Neural cell (in vitro differentiated cells): ENCODE results near the gene DENND4C. TPM values are rescaled to one million over a fixed set of nuclear protein-coding genes. Genes with fewer than 3 reads are reported as not detected.

Experiments
- H2AFZ ChIP-seq: fragments of 200-600, 300-800 bp; sonication (generic), shearing (Covaris generic); 2 replicates; pipeline ENCODE4 v1.6.0; 2014; ENCODE audit warnings: low read depth, mild to moderate bottlenecking, antibody characterized with exemption, low read length, moderate library complexity
- H3F3A ChIP-seq: fragments of 200-600 bp; shearing (Covaris generic); 2 replicates; pipeline ENCODE4 v1.6.1; 2016; ENCODE audit warnings: mild to moderate bottlenecking, moderate library complexity, mixed read lengths, antibody characterized with exemption, low read length; ENCODE audit not compliant: insufficient read depth, poor library complexity, severe bottlenecking
- H3K27ac ChIP-seq: fragments of 200-600, 300-800 bp; sonication (generic), shearing (Covaris generic); 2 replicates; pipeline ENCODE4 v1.5.1; 2014; ENCODE audit warnings: mild to moderate bottlenecking, low read length, moderate library complexity
- H3K27me3 ChIP-seq: fragments of 300-800, 200-600 bp; sonication (generic), shearing (Covaris generic); 2 replicates; pipeline ENCODE4 v1.6.0; 2014; ENCODE audit warnings: mild to moderate bottlenecking, low read depth, low read length, moderate library complexity; ENCODE audit not compliant: insufficient read depth
- H3K36me3 ChIP-seq: fragments of 300-800, 200-600 bp; sonication (generic), shearing (Covaris generic); 2 replicates; pipeline ENCODE4 v1.5.1; 2014; ENCODE audit warnings: mild to moderate bottlenecking, antibody characterized with exemption, low read length, moderate library complexity; ENCODE audit not compliant: insufficient read depth
- H3K4me2 ChIP-seq: fragments of 300-800, 200-600 bp; sonication (generic), shearing (Covaris generic); 2 replicates; pipeline ENCODE4 v1.6.0; 2014; ENCODE audit warnings: mild to moderate bottlenecking, low read length
- H3K4me3 ChIP-seq: fragments of 300-800, 200-600 bp; sonication (generic), shearing (Covaris generic); 2 replicates; pipeline ENCODE4 v1.5.1; 2014; ENCODE audit warnings: mild to moderate bottlenecking, low read length, moderate library complexity
- H3K79me2 ChIP-seq: fragments of 200-600 bp; shearing (Covaris generic); replicated peaks from 2 replicates; pipeline ENCODE4 v1.6.0; 2014; ENCODE audit warnings: mild to moderate bottlenecking, low read length, moderate library complexity; ENCODE audit not compliant: insufficient read depth
- H3K9ac ChIP-seq: fragments of 300-800, 200-600 bp; sonication (generic), shearing (Covaris generic); 2 replicates; pipeline ENCODE4 v1.6.1; 2016; ENCODE audit warnings: mild to moderate bottlenecking, low read length, mixed read lengths
- H3K9me2 ChIP-seq: fragments of 200-600 bp; shearing (Covaris generic); 2 replicates; pipeline ENCODE4 v1.6.1; 2016; ENCODE audit warnings: mild to moderate bottlenecking, low read length, mixed read lengths; ENCODE audit not compliant: insufficient read depth
- H3K9me3 ChIP-seq: fragments of 200-600, 300-800 bp; sonication (generic), shearing (Covaris generic); 2 replicates; pipeline ENCODE4 v1.6.1; 2016; ENCODE audit warnings: mild to moderate bottlenecking, mixed run types, low read length, moderate library complexity, mixed read lengths
- H4K20me1 ChIP-seq: fragments of 200-600 bp; shearing (Covaris generic); 2 replicates; pipeline ENCODE4 v1.6.1; 2016; ENCODE audit warnings: mild to moderate bottlenecking, mixed run types; ENCODE audit not compliant: insufficient read depth
- CTCF ChIP-seq: fragments of 450-650 bp; IDR thresholded peaks from 2 replicates; pipeline ENCODE4 v1.5.1; 2014; ENCODE audit warnings: antibody characterized with exemption, mild to moderate bottlenecking, moderate library complexity; ENCODE audit not compliant: poor library complexity, severe bottlenecking
- EP300 ChIP-seq: fragments of 450-650 bp; conservative IDR thresholded peaks from 2 replicates; pipeline ENCODE4 v1.6.1; 2014; ENCODE audit warnings: antibody characterized with exemption, mild to moderate bottlenecking, moderate library complexity; ENCODE audit not compliant: poor library complexity, severe bottlenecking
- EZH2 ChIP-seq: fragments of 200-600, 300-800 bp; shearing (Covaris generic), sonication (generic); IDR thresholded peaks from 2 replicates; pipeline ENCODE4 v1.6.1; 2014; ENCODE audit warnings: antibody characterized with exemption, low read length, borderline replicate concordance, mild to moderate bottlenecking; ENCODE audit not compliant: insufficient read depth, poor library complexity, severe bottlenecking
- MXI1 ChIP-seq: fragments of 450-650 bp; conservative IDR thresholded peaks from 2 replicates; pipeline ENCODE4 v1.6.1; 2014; ENCODE audit warnings: antibody characterized with exemption, mild to moderate bottlenecking; ENCODE audit not compliant: poor library complexity, severe bottlenecking
- POLR2AphosphoS5 ChIP-seq: IDR thresholded peaks from 2 replicates; pipeline ENCODE4 v1.6.1; 2012
- RAD21 ChIP-seq: fragments of 450-650 bp; conservative IDR thresholded peaks from 2 replicates; pipeline ENCODE4 v1.6.1; 2014; ENCODE audit warnings: antibody characterized with exemption, mild to moderate bottlenecking, moderate library complexity
- REST ChIP-seq: IDR thresholded peaks from 2 replicates; pipeline ENCODE4 v1.6.1; 2012; ENCODE audit warnings: borderline replicate concordance
- SMC3 ChIP-seq: fragments of 450-650 bp; conservative IDR thresholded peaks from 2 replicates; pipeline ENCODE4 v1.6.1; 2014; ENCODE audit warnings: antibody characterized with exemption, mild to moderate bottlenecking, moderate library complexity; ENCODE audit not compliant: poor library complexity
- TAF1 ChIP-seq: IDR thresholded peaks from 2 replicates; pipeline ENCODE4 v1.6.1; 2012; ENCODE audit warnings: low read depth
- polyA plus RNA-seq: library from polyadenylated mRNA; depleted of rRNA; stranded (reverse); fragments of >200 nt; gene quantifications from 2 replicates; pipeline ENCODE4 v1.2.3, GENCODE V29; 2014

Gene DENND4C
- polyA plus RNA-seq, 1 donor from 2014 or later: 51.8 TPM

- no peaks in the 10 kb centered on the region for H4K20me1 ChIP-seq
- H3K4me2 ChIP-seq: no peak overlapping the region
- TF ChIP-seq EP300 (no peak), RAD21 (no peak), CTCF (no peak)
- H2AFZ ChIP-seq: no peak overlapping the region
- no peaks in the 10 kb centered on the region for H3K79me2 ChIP-seq
- no peak overlapping the region for H3K27ac ChIP-seq
- H3K27me3 ChIP-seq: no peaks in the 10 kb centered on the region
- no peak overlapping the region for H3K9ac ChIP-seq
- no peak overlapping the region for H3K4me3 ChIP-seq
- no peaks in the 10 kb centered on the region for H3K9me3 ChIP-seq
- H3K36me3 ChIP-seq: no peaks in the 10 kb centered on the region
- H3K9me2 ChIP-seq: no peaks in the 10 kb centered on the region
- no peaks in the 10 kb centered on the region for H3F3A ChIP-seq
Observed at GRCh38 chr9:19404283-19405075, 174.0 kb downstream of the DENND4C start.

GRCh38 chr9:19405771-19406170 is 175.3 kb downstream of the DENND4C start:
- no peak for TF ChIP-seq RAD21
- TF ChIP-seq CTCF: no peak
- no peak for TF ChIP-seq EP300
- no peak for TF ChIP-seq POLR2AphosphoS5
- TF ChIP-seq MXI1: no peak
- no peak for TF ChIP-seq SMC3
- TF ChIP-seq TAF1: no peak
- Histone ChIP-seq H2AFZ (no peak overlapping the region), H3K36me3 (no peaks in the 10 kb centered on the region), H3K9me3 (no peaks in the 10 kb centered on the region), H3F3A (no peaks in the 10 kb centered on the region), H4K20me1 (no peaks in the 10 kb centered on the region), H3K4me2 (no peak overlapping the region), H3K9ac (no peak overlapping the region), H3K79me2 (no peaks in the 10 kb centered on the region), H3K27me3 (no peaks in the 10 kb centered on the region), H3K9me2 (no peaks in the 10 kb centered on the region), H3K27ac (no peak overlapping the region), H3K4me3 (no peak overlapping the region)

GRCh38 chr9:19408316-19408692 is 177.8 kb downstream of the DENND4C start:
- H3K27ac ChIP-seq: no peak overlapping the region
- no peaks in the 10 kb centered on the region for H4K20me1 ChIP-seq
- peak overlapping the region; percentile 80 for H3K4me3 ChIP-seq
- peak overlapping the region; percentile 86 for H2AFZ ChIP-seq
- no peak for TF ChIP-seq EP300
- TF ChIP-seq EZH2: no peak
- TF ChIP-seq MXI1: no peak
- TF ChIP-seq TAF1: no peak
- no peak for TF ChIP-seq POLR2AphosphoS5
- TF ChIP-seq CTCF: no peak
- TF ChIP-seq RAD21: no peak
- no peak for TF ChIP-seq SMC3
- TF ChIP-seq REST: no peak
- peak overlapping the region; percentile 79 for H3K4me2 ChIP-seq
- peak overlapping the region; percentile 79 for H3K9ac ChIP-seq
- H3K9me3 ChIP-seq: no peaks in the 10 kb centered on the region
- H3F3A ChIP-seq: no peaks in the 10 kb centered on the region
- H3K9me2 ChIP-seq: no peaks in the 10 kb centered on the region
- H3K36me3 ChIP-seq: no peaks in the 10 kb centered on the region
- no peaks in the 10 kb centered on the region for H3K27me3 ChIP-seq
- H3K79me2 ChIP-seq: no peaks in the 10 kb centered on the region
